Endometrial microvascular endothelial cells (primary cell): Measurements from ENCODE around the gene DYNLT1. TPM values are rescaled to one million over a fixed set of nuclear protein-coding genes. Genes with fewer than 3 reads are reported as not detected.
"Not testable (repeated sequence)": the region's sequence is repeated elsewhere in the genome, so short reads cannot be mapped to it uniquely, and the experiment has no call there.

Source experiments
- in situ Hi-C: cut with HindIII; loops from 2 replicates; pipeline ENCODE4 v1.10.0; 2017; ENCODE audit warnings: low sequenced_read_pairs, low pct_unique_long_range_greater_than_20kb; ENCODE audit errors: inconsistent ontology term
- total RNA-seq: library from RNA; depleted of rRNA; stranded (reverse); fragments of >200 nt; gene quantifications from one replicate; pipeline ENCODE4 v1.2.3, GENCODE V29; 2015; ENCODE audit errors: inconsistent ontology term

The DYNLT1 gene
- total RNA-seq, 1 donor from 2014 or later = 169 TPM

- in situ Hi-C loops = no loop called here
Observed at GRCh38 chr6:158666628-158667359, 22.3 kb upstream of the DYNLT1 start.

DNA sequence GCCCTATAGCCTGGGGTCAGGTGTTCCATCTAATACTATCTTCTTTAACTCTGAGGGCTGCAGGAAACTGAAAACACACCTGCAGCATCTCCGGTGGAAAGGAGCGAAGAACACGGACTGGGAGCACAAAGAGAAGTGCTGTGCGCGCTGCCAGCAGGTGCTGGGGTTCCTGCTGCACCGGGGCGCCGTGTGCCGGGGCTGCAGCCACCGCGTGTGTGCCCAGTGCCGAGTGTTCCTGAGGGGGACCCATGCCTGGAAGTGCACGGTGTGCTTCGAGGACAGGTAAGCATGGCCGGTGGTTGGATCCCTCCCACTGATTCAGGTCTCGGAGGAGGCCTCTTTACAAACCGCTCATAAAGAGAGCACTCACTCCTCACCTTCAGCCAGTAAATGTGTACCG, 20.8 kb upstream of the DYNLT1 start:
- in situ Hi-C loops = no loop called here

- in situ Hi-C loops = no loop called here
Observed at GRCh38 chr6:158663625-158664165, 19.2 kb upstream of the DYNLT1 start.

DNA sequence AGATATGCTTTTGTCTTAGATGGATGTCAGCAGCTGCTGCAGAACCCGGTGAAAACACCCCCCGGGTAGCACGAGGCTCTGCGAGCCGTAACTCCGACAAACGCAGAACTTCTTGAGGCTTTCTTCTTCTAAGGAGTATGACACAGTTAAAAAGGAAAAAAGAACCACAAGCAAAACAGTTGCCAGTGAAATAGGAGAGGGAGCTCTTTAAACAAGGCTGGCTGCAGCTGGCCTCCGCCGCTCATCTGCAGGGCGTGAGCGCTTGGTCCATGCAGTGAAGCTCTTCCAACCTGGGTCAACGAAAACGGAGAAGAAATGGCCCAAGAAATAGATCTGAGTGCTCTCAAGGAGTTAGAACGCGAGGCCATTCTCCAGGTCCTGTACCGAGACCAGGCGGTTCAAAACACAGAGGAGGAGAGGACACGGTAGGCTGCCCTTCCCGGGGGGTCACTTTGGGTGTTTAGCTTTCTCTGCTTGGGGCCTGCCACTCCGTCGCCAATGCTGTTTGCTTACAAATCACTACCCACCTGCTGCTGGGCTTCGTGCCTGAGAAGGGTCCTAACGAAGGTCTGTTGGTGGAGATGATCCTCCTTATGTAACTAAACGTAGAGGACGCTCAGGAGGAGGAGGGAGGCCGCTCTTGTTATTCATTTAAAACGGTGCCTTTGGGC, 18.5 kb upstream of the DYNLT1 start:
- in situ Hi-C loops = no loop called here

DNA sequence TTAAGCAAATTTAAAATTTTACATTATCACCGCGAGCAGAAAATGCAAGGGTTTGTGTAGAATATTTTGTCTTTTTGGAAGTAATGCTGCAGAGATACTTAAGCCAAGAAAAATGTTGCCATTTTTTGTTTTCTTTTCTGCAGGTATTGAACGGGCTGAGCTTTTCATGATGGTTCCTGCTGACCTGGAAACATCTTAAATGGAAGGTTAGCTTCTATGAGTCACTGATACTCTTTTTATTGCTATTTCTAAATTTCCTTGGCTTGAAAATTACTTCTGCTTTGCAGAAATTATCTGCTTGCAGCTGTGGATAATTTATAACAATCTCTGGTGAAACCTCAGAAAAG, 18.0 kb upstream of the DYNLT1 start:
- in situ Hi-C loops = no loop called here

DNA sequence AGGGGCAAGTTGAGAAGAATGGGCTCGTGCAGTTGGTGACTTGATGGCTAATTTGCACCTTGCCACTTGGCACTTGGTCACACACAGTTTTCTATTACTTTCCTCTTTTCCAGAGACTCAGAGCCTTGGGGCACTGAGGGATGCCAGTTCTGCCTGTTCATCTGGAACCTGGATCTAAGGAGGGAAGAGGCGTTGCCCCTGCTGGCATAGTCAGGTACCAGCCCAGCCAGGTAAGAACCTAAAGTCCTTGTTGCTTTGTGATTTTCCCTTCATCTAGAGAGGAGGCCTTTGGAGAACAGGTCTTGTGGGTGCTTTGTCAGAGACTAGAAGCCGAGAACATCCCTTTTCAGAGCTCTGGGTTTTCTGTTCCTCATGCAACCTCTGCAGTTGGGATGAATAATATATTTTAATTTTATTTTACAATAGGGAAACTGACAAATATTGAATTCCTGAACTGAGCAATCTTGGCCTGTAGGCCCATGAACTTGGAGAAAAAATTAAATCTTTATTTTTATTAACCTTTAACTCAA, 16.7 kb upstream of the DYNLT1 start:
- in situ Hi-C loops = no loop called here

DNA sequence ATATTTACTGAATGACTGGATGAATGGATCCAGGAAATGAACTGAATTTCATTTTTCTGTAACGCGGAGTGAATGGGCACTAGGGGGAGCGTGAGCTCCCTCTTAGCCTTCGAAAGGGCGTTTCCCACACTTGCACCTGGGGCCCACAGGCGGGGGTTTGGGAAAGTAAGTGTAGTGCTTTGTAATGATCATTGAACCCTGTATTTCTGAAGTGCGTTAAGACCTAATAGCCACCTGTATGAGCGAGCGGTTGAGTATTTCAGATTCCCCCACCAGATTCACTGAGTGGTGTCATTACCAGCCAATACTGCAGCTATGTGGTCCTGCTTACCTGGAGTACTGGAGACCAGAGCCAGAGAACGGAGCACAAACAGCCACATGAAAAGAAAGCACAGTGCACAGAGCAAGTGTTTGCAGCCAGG, 15.8 kb upstream of the DYNLT1 start:
- in situ Hi-C loops = no loop called here

- in situ Hi-C loops = not testable (repeated sequence)
Observed at GRCh38 chr6:158656986-158657385, 12.4 kb upstream of the DYNLT1 start.

DNA sequence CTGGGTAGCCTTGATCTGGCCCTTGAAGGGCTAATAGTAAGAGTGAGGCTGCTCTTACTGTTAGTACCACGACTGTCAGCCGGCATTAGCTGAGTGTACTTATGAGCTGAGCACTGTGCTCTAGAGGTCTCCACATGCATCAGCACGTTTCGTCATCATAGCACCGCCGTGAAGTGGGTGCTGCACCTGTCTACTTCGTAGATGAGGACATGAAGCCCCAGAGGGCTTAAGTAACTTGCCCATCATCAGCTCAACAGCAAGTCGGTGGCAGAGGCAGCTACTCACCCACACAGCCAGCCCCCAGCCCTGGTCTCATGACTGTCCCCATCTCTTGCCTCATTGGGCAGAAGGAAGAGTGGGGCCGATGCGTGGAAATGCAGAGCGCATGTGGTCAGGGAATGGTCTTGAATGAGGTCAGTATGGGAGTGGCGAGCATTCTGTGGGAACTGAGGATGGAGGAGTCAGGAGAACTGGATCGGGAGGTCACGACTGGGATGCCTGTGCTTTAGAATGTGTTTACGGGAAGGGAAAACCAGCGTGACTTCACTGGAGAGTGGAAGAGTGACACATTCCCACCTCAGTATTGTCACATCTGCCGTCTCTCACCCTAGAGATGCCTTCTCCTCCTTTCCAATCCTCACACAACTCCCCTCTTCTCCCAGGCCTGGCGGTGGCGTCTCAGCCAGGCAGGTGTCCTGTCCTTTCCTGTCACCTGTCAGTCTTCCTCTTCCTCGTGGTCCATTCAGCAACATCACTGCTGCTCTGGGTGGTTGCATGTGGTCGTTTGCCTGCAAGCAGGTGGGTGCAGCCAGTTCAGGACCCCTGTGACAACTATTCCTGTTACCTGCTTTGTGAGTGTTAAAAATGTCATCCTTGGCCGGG, 11.3 kb upstream of the DYNLT1 start:
- in situ Hi-C loops = no loop called here

DNA sequence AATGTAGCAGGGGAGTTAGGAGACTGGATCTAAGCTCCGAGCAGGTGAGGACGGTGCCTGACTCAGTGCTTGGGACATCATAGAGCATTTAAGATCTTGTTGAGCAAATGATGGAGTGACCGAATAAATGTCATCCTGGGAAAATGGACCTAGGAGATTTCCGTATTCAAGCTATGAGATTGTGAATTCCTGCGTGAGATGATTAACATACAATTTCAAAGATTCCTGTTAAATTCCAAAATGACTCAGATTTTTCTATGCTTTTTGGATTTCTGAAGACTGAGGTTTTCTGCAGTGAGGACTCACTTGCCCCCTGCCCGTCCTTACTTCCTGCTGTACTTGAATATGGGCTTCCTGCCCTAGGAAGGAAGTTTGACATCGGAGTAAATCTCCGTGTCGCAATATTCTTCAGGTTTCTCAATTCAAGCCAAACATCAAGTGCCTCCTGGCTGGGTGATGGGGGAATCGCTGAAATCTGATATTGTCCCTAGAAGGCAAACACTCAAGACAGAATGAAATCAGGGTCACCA, 10.5 kb upstream of the DYNLT1 start:
- in situ Hi-C loops = no loop called here

DNA sequence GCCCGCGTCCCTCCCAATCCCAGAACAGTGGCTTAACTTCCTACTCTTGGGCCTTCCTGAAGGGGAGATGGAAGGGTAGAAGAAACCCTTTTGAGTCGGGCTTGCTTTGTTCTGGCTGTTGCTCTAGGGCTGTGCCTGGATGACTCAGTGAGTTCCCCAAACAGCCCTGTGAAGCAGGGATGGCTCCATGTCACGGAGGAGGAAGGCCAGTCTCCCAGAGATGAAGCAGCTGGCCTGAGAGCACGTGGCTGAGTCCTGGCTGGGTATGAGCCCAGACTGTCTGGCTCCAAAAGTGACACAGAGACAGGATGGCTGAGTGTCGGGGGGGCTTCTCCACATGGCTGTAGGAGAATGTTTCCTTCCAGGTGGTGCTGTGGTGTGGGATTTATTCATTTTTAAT, 10.0 kb upstream of the DYNLT1 start:
- in situ Hi-C loops = no loop called here

GRCh38 chr6:158653577-158654354, 9.2 kb upstream of the DYNLT1 start:
- in situ Hi-C loops = no loop called here

DNA sequence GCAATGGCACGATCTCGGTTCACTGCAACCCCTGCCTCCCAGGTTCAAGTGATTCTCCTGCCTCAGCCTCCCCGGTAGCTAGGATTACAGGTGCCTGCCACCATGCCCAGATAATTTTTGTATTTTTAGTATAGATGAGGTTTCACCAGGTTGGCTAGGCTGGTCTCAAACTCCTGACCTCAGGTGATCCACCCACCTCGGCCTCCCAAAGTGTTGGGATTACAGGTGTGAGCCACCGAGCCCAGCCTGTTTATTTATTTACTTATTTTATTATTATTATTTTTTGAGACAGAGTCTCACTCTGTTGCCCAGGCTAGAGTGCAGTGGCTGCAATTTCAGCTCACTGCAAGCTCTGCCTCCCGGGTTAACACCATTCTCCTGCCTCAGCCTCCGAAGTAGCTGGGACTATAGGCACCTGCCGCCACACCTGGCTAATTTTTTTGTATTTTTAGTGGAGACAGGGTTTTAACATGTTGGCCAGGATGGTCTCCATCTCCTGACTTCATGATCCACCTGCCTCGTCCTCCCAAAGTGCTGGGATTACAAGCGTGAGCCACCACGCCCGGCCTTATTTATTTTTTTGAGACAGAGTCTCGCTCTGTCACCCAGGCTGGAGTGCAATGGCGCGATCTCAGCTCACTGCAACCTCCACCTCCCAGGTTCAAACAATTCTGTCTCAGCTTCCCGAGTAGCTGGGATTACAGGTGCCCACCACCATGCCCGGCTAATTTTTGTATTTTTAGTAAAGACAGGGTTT, 7.6 kb upstream of the DYNLT1 start:
- in situ Hi-C loops = not testable (repeated sequence)

GRCh38 chr6:158649289-158650143, 5.0 kb upstream of the DYNLT1 start, which contains the start of gene SYTL3:
Gene SYTL3 (plus strand): TSS chr6:158650054. CDS start chr6:158663269, 13,215 bp downstream.
- in situ Hi-C loops = no loop called here

DNA sequence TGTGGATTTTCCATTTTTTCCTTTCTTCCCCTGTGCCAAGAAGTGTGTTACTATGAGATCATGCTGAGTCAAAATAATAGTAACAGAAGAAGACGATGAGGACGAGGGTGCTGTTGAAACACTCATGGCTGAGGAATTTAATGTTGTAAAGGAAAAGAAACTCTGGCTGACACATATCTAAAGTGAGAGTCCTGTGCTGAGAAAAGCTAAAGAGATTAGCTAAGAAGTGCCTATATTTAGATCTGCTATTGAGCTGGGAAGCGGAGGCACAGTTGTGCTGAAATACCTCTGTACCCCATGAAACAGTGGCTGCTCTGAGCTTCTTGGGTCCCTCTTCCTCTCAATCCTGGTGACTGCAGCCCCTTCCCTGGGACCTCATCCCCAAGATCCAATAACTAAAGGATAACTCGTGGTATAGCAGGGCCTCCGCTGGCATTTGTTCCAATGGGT, 4.2 kb upstream of the DYNLT1 start:
- in situ Hi-C loops = no loop called here

- in situ Hi-C loops = no loop called here
Observed at GRCh38 chr6:158647501-158647900, 3.0 kb upstream of the DYNLT1 start.
